Stimulated activated CD8-positive, alpha-beta memory T cell treated with anti-CD3 and anti-CD28 coated beads, Interleukin-7, amount 100 ng/mL, for 4 hours (primary cell): ENCODE measurements around the gene POLR2J.

ENCODE experiments used
- DNase-seq, 2 donors: peaks; one replicate each; pipeline ENCODE4 v3.0.0-alpha.2; 2020; ENCODE audit warnings: low read depth in 2 of 2

Gene POLR2J

DNA sequence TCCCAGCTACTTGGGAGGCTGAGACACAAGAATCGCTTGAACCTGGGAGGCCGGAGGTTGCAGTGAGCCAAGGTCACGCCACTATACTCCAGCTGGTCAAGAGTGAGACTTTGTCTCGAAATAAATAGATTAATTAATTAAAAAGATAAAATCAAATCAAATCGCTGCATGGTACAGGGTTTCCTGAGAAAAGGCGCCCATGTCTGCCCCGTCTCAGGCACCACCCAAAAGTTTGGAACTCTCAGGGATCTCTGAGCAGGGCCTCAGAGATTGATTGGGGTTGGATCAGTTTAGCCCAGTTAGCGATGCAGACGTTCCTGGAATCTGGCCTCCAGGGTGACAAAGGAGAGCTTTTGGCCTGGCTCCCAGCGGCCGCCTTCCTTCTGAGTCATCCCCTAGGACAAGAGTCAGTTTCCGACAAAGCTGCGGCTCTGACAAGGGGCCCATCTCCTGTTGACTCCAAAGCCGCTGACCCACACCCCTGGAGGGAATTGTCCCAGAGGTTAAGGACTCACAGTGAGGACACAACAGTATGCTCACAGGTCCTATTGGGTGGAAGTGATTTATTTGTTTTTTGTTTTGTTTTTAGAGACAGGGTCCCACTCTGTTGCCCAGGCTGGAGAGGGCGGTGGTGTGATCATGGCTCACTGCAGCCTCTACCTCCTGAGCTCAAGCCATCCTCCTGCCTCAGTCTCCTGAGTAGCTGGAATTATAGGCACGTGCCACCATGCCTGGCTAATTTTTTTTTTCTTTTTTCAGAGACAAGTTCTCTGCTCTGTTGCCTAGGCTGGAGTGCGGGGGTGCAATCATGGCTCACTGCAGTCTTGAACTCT, 38.5 kb downstream of the POLR2J start:
- DNase-seq, result no peak

DNA sequence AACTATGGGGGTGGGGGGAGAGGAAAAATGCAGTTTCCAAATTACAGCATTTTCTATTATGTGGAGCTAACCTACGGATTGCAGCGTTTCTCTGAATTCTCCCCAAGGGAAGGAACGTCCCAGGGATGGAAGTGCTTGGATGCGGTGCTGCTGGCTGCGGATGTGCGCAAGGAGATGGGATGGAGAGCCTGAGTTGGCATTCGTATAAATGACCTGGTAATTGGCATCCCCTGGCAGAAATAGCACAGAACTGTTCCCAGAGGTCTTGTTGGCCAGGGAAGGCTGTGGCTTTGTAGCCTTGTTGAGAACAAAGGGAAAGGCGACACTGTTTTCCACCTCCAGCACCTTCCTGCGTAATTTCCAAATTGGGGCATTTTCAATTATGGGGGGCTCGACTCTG, 42.6 kb downstream of the POLR2J start:
- no peak for DNase-seq

DNA sequence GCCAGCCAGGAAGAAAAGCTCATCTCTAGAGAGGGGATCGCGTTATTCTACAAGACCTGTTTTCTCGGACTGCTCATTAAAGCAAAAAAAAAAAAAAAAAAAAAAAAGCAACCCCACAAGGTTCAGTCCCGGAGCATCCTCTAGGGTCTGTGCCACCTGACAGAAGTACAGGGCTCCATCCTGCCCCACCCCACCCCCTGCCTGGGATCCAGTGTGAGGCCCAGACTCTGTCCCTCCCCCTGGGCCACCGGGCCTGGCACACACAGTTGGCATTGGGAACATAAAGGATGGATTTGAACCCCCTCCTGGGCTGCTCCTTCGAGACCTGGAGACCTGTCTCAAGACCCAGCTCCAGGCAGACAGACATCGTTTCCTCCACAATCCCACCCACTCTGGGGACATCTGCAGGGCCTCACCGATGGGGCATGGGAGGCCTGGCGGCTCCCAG, 44.7 kb downstream of the POLR2J start:
- no peak for DNase-seq

DNA sequence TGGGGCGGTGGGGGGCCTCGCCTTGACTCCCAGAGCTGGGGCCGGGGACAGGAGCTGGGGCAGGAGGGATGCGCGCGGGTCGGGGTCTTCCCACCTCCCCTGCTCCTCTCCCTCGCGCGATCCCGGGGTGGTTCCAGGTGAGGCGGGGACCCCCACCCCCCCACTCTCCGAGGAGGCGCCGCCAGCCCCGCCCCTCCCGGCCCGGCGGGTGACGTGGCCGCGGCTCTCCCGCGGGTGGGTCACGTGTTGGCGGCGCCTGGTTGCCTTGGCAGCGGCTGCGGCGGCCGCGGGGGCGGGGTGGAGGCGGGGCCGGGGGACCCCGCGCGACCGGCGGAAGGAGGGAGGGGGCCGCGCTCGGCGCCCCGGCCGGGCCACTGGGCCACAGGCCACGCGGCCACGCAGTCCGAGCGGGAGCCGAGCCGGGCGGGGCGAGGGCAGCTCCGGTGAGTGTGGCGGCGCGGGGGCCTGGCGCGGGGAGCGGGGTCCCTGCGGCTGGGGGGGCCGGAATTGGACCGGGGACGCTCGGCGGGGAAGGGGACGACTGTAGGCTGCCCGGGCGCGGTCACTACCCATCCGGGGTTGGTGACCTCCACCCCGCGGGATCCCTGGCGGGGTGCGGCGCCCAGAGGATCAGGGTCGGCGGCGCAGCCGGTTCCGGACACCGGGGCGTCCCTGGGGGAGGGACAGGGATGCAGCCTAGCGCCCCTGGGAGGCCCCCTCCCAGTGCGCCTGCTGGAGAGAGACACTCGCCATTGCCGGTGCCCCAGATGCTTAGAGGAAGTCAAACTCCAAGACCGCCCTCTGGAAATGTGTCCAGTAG, 45.3 kb downstream of the POLR2J start, which contains the start of gene ORAI2:
Gene ORAI2, plus strand, starts transcription at position 357 of the 820 bp plus-strand sequence. CDS start 5,382 bp downstream, outside the sequence.
- peak; percentile 70 to 87 for DNase-seq

DNA sequence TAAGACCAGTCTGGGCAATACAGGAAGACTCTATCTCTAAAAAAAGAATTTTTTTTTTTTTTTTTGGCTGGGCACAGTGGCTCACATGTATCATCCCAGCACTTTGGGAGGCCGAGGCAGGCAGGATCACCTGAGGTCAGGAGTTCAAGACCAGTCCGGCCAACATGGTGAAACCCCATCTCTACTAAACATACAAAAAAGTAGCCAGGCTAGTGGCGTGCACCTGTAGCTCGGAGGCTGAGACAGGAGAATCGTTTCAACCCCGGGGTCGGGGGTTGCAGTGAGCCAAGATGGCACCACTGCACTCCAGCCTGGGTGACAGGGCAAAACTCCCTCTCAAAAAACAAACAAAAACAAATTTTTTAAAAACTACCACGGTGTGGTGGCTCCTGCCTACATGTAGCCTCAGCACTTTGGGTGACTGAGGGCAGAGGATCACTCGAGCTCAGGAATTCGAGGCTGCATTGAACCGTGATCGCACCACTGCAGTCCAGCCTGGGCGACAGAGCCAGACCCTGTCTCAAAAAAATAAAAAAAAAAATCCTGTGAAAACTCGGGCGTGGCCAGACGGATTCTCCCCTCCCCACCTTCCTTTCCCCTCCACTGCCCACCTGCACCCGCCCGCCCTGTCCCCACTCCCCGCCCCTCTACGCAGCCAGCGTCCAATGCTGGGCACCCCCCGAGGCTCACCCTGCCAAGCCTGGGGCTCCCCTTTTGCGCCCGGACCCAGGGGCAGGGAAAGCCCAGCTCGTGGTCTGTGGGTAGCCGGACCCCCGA, 46.1 kb downstream of the POLR2J start:
- DNase-seq, result no peak

DNA sequence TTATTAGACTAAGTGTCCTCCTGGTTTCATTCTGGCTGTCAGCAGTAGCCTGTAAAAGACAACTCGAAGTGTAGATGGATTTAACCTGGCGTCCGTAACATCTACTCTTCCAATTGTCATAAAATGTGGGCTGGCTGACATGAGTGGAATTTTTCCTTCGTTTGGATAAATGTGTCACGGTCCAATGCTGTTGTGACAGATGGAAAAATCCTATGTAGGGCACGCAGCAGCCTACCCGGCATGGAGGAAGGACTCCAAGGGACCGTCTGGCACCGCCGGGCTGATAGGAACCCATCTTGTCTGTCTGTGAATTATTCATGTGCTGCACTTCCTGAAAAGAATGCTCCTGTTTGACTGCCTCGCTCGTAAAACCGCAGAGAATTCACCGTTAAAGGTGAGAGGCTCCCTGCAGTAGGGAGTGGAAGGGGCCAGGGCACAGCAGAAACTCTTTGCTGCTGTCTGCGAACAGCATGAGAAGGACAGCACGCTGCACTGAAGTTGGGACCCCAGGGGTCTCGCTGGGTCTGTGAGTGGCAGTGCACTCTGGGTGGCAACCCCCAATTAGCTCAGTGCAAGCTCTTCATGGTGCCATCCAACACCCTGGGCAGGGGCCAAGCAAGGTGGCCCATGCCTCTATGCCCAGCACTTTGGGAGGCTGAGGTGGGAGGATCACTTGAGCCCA, 47.0 kb downstream of the POLR2J start:
- DNase-seq, result peak; percentile 46 to 47

DNA sequence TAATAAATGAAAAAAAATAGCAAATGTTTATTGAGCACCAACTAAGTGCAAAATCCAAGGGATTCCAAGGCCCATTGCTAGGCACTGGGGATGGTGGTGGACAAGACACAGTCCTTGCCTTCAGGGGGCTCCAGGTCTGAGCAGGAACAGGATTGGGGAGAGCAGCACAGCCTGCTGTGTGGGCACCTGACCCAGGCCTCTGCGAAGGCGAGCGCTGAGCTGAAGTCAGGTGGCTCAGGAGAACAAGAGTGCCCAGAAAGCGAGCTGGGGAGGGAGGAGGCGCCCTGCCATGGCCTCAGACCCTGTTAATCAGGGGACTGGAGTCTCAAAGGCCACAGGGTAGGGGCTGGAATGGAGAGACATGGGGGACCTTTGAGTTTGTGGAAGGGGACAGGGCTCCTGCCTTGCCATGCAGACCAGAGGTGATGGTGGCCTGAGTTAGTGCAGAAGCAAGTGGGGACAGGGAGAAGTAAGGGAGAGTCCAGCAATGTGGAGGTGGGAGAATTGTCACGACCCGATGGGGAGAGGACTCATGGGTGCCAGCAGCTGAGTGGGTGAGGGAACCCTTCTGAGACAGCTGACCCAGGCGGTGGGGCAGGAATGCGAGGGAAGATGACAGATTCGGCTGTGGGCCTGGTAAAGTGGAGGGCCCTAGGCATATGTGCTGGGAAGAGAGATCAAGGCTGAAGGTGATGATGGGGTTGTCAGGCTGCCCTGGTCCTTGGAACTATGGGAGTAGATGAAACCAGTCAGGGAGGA, 49.4 kb downstream of the POLR2J start:
- no peak for DNase-seq

DNA sequence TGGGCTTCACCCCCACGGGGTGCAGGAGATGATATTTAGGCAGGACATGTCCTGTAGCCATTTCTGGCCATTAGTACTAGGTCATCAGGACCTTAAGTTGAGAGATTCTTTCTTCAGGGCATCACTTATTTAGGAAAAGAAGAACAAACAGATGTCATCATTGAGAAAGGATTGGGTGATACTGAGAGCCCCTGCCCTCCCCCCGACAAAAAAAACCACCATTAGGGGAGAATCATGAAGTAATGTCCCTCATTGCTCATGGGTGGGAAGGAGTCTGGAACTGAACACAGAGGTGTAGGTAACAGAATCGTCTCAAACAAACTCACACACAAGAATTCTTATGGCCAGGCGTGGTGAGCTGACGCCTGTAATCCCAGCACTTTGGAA, 51.7 kb downstream of the POLR2J start:
- DNase-seq, result no peak

DNA sequence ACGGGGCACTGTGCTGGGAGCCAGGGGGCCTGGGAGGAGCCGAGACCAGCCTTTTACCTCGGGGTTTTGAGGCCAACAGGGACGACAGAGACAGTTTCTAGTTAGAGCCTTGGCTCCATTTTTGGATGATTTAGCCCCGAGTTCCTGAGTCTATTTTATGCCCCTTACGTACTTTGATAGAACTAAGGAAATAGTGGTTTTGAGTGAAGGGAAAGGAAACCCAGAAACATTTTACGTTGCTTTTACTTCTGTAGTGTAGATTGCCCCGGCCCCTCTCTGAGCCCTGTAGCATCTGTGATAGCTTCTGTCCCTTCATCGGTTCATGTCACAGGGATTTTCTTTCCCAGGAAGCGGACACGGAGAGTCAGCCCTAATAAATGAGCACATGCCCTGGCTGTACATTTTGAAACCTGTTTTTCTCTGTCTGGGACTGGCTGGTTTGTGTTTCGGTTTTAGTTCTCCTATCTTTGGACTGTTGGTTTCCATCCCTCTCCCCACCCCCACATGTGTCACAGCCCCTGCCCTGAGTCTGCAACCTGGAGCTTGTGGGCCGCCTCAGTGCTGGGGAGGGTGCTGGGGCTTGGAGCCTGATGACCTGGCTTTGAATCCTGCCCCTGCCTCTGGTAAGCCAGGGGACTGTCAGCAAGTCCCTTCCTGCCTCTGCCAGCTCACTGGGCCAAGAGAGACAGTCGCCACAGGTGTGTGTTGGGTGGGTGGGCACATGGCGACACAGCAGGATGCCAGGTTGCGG, 52.3 kb downstream of the POLR2J start:
- DNase-seq, result peak; percentile 72 to 77

DNA sequence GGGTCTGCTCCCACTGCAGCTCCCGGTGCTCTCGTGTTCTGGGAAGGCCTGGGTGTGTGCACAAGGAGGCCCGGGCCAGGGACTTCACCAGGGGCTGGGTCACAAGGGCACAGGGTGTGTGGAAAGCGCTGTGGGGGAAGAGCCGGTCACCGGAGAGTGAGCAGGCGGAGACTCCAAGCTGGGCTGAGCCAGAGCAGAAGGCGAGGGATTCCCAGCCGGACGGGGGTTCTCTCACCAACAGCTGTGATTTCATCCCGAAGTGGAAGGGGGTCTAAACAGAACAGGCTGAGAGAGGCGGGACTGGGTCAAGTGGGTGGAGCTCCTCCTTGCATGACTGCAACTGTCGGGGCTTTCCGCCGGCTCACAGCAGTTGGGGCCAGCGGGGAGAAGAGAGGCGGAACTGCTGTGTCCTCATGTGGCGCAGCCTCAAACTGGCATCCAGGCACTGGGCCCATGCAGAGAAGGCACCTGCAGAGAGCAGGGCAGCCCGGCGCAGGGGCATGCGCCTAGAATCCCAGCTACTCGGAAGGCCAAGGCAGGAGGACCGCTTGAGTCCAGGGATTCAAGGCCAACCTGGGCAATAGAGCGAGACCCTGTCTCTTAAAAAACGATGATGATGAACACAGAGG, 53.0 kb downstream of the POLR2J start:
- peak; percentile 78 to 82 for DNase-seq

DNA sequence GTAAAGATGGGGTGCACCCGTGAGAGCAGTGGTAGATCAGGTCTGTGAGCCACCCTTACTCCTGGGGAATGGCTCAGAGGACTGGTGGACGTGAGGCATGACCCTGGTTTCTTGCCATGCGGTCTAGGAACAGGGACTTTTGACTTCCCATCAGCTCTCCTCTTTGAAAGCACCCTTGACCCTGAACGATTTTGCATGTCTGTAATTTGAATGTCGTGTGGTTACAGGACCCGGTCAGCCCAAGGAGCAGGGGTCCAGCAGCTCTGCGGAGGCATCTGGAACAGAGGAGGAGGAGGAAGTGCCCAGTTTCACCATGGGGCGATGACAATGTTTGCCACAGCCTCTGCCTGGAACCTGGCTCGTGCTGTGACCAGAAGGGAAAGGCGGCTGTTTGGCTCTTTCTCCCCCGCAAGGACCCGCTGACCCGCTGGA, 53.9 kb downstream of the POLR2J start:
- DNase-seq, result no peak

DNA sequence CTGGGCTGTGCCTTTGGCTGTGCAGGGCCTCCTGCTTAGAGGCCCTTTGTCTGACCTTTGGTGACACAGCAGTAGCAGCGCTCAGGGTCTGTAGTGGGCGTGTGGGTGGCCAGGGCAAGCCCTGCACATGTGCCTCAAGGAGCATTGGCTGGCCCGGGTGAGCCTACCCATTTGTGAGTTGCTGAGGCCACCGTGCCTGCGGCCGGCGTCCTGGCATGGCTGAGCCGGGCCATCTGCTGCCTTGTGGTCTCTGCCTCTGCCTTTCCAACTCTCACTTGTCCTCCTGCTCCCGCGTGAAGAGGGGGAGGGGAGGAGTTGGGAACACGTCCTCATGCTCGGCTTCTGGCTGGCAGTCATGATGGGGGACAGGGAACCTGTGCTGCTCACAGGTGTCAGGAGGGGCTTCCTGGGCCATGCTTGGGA, 54.6 kb downstream of the POLR2J start:
- DNase-seq, result no peak
